ENCODE measurements around the gene PCMTD2. TPM values are rescaled to one million over a fixed set of nuclear protein-coding genes. Genes with fewer than 3 reads are reported as not detected.
A peak's percentile ranks its signal among the peaks of the same experiment; 100 is the strongest.

Gene PCMTD2
- total RNA-seq, 1 experiment from 2014 or later: 57.1 TPM

DNA sequence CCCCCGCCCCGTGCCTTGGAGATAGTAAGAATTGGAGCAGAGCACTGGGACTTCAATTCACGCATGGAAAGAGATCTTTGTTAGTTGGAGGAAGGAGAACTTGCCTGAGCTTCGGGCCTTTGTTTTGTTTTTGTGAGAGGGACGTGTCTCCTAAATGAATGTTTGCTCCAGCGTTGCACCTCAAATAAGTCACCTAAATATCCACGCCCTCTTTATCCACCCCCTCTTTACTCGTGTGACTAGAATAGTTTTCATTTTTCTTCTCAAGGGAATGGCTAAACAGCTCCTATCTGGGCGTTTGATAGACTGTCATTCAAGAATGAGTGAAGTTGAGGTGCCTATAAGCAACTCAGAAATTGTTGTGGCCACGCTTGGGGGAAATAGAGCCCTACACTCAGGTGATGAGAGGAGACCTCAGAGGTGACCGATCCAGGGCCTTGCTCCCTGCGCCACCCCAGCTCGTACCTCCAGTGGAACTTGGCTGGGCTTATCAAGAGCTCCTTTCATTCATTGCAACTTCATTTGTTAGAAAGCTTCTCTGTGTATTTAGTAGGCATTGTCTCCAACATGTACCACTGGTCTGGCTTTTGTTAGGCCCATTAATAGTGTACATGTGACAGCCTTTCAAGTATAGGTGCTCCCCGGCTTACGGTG, 861 bp downstream of the PCMTD2 start:
- TF ChIP-seq, protein P1, sequence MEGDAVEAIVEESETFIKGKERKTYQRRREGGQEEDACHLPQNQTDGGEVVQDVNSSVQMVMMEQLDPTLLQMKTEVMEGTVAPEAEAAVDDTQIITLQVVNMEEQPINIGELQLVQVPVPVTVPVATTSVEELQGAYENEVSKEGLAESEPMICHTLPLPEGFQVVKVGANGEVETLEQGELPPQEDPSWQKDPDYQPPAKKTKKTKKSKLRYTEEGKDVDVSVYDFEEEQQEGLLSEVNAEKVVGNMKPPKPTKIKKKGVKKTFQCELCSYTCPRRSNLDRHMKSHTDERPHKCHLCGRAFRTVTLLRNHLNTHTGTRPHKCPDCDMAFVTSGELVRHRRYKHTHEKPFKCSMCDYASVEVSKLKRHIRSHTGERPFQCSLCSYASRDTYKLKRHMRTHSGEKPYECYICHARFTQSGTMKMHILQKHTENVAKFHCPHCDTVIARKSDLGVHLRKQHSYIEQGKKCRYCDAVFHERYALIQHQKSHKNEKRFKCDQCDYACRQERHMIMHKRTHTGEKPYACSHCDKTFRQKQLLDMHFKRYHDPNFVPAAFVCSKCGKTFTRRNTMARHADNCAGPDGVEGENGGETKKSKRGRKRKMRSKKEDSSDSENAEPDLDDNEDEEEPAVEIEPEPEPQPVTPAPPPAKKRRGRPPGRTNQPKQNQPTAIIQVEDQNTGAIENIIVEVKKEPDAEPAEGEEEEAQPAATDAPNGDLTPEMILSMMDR (conservative IDR thresholded peaks at IDR 0.05; ENCODE audit: low read depth, low read length): no peak
- TF ChIP-seq EZH2 (IDR thresholded peaks at IDR 0.05; ENCODE audit: borderline replicate concordance, low read depth, low read length, poor library complexity, severe bottlenecking): no peak
- DNase-seq (ENCODE audit: low spot score): no peak
- Histone ChIP-seq H3K36me3 (ENCODE audit: insufficient read depth, low read length, poor library complexity, severe bottlenecking) (no peaks in the 10 kb centered on the region), H3K4me1 (ENCODE audit: insufficient read depth, low read length, poor library complexity, severe bottlenecking) (peaks cover 36% of the 10 kb centered on the region), H3K27ac (ENCODE audit: low read depth, low read length, poor library complexity, severe bottlenecking) (peak overlapping the region; percentile 81), H3K27me3 (replicated peaks; ENCODE audit: insufficient read depth, low read depth, low read length, poor library complexity) (peaks cover 2% of the 10 kb centered on the region), H3K4me3 (ENCODE audit: low read depth, low read length, poor library complexity, severe bottlenecking) (peak overlapping the region; percentile 93), H3K9me3 (ENCODE audit: low read depth, low read length, poor library complexity, severe bottlenecking) (no peaks in the 10 kb centered on the region)
- BruUV-seq (replicated peaks): TSS peak; percentile 40
- intact Hi-C loops (cut with micrococcal nuclease; ENCODE audit: unreplicated experiment): no loop called here
- ChIA-PET CTCF (interaction anchor here (0.7 kb wide), 1 partner anchor 172 kb away, joined by 6 read pairs; the partner anchor contains the start of gene LKAAEAR1), POLR2A (ENCODE audit: low non-redundant PET) (interaction anchor here (0.6 kb wide), 1 partner anchor 26 kb away, joined by 3 read pairs; no protein-coding TSS in a partner anchor)

DNA sequence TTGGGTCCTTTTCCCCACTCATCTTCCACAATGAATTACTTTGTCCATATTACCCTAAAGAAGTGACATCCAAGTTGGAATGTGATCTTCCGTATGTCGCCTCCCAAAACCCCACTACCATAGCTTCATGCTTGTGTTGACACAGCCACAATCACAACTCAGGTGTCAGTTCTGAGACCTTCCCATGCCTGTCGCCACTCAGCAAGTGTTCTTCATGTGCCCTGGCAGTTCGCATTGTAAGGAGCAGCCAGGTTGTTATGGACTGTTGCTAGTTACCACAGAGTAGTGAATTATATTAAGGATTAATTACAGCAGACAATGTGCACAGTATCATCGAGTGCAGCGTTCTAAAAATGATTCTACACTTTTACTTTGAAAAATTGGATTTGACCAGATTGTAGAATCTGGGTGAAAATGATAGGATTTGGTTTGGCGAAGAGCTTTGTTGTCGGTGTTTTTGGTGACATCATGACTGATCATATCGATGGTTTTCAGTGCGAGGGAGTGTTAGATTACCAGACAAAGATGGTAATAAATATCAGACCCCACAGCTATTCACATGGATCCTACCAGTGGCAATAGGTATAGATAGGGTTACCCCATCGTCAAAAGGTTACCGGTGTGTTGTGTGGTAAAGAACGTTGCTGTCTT, 1.7 kb downstream of the PCMTD2 start:
- POLR2A ChIA-PET (ENCODE audit: low non-redundant PET): no interaction called here
- TF ChIP-seq EZH2 (IDR thresholded peaks at IDR 0.05; ENCODE audit: borderline replicate concordance, low read depth, low read length, poor library complexity, severe bottlenecking): no peak
- TF ChIP-seq, protein P1 (conservative IDR thresholded peaks at IDR 0.05; ENCODE audit: low read depth, low read length): no peak
- H3K36me3 ChIP-seq (ENCODE audit: insufficient read depth, low read length, poor library complexity, severe bottlenecking): no peaks in the 10 kb centered on the region
- H3K4me3 ChIP-seq (ENCODE audit: low read depth, low read length, poor library complexity, severe bottlenecking): peak overlapping the region; percentile 93
- H3K27me3 ChIP-seq (replicated peaks; ENCODE audit: insufficient read depth, low read depth, low read length, poor library complexity): no peaks in the 10 kb centered on the region
- no peaks in the 10 kb centered on the region for H3K9me3 ChIP-seq (ENCODE audit: low read depth, low read length, poor library complexity, severe bottlenecking)
- DNase-seq (ENCODE audit: low spot score): no peak
- no peak overlapping the region for H3K27ac ChIP-seq (ENCODE audit: low read depth, low read length, poor library complexity, severe bottlenecking)
- intact Hi-C loops (cut with micrococcal nuclease; ENCODE audit: unreplicated experiment): no loop called here
- H3K4me1 ChIP-seq (ENCODE audit: insufficient read depth, low read length, poor library complexity, severe bottlenecking): peaks cover 40% of the 10 kb centered on the region
- CTCF ChIA-PET: no interaction called here
- no TSS peak for BruUV-seq (replicated peaks)

DNA sequence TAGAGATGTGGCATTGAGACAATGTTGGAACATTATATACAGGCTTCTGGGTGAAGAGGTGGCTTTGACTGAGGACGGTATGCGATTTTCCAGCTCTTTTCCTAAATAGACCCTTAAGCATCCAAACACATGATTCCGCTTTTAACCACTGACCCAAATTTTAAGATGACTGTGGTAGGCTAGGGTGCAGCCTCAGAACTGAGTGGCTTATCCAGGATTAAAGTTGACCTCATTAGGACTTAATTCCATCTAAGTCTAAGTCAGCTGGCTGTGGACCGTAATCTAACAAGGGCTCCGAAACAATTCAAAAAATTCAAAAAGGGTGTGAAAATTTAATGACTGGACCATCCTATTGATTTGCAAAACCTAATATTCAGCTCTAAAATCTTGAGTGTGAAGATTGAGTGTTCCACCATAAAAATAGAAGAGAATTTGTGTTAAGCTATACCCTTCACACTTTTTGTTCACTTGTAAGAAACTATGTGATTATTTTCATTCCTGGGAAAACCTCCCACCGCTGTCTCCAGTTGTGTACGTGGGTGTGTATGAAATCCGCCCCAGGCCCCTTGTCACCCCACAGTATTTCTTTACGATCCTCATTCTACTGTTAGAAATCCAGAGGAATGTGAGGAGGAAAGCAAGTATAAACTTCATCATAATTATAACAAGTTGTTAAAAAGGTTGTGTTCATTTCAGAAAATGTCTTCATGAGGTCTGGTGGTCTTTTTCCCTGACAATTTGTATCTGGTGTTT, 2.7 kb downstream of the PCMTD2 start:
- H3K9me3 ChIP-seq (ENCODE audit: low read depth, low read length, poor library complexity, severe bottlenecking): no peaks in the 10 kb centered on the region
- BruUV-seq (replicated peaks): no TSS peak
- CTCF ChIA-PET: no interaction called here
- peaks cover 40% of the 10 kb centered on the region for H3K4me1 ChIP-seq (ENCODE audit: insufficient read depth, low read length, poor library complexity, severe bottlenecking)
- TF ChIP-seq, protein P1 (conservative IDR thresholded peaks at IDR 0.05; ENCODE audit: low read depth, low read length): no peak
- DNase-seq (ENCODE audit: low spot score): no peak
- no peaks in the 10 kb centered on the region for H3K27me3 ChIP-seq (replicated peaks; ENCODE audit: insufficient read depth, low read depth, low read length, poor library complexity)
- POLR2A ChIA-PET (ENCODE audit: low non-redundant PET): no interaction called here
- no peaks in the 10 kb centered on the region for H3K36me3 ChIP-seq (ENCODE audit: insufficient read depth, low read length, poor library complexity, severe bottlenecking)
- intact Hi-C loops (cut with micrococcal nuclease; ENCODE audit: unreplicated experiment): no loop called here
- H3K27ac ChIP-seq (ENCODE audit: low read depth, low read length, poor library complexity, severe bottlenecking): no peak overlapping the region
- H3K4me3 ChIP-seq (ENCODE audit: low read depth, low read length, poor library complexity, severe bottlenecking): no peak overlapping the region
